GM21447 (cell line): ENCODE data around the gene NUTM2B.
"Not testable (repeated sequence)": the region's sequence is repeated elsewhere in the genome, so short reads cannot be mapped to it uniquely, and the experiment has no call there.

Experiments used
- ATAC-seq: cut with Tn5 transposase; IDR thresholded peaks from one replicate; pipeline ENCODE4 v1.9.1; 2021; ENCODE audit not compliant: unreplicated experiment

Gene NUTM2B

GRCh38 chr10:79744844-79745243 lies 41.8 kb downstream of the NUTM2B start:
- ATAC-seq, result not testable (repeated sequence)

DNA sequence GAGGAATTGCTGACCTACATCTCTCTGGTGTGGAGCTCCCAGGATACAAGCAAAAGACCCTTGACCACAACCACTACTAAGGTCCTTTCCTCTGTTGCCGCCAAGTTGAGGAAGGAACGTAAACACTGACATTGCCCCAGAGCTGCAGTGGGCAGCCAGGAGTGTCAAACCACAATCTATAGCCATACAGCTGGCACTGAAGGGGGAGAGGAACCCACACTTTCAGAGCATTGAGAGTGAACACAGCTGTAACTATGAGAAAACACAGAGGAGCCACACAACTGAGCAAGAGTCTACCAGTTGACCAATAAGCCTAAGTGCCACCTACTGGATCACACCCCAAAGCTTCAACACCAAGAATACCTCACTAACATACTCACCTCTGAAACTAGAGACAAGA lies 45.5 kb downstream of the NUTM2B start:
- peak; percentile 50 for ATAC-seq

GRCh38 chr10:79753601-79754000 lies 50.6 kb downstream of the NUTM2B start:
- ATAC-seq, result not testable (repeated sequence)

DNA sequence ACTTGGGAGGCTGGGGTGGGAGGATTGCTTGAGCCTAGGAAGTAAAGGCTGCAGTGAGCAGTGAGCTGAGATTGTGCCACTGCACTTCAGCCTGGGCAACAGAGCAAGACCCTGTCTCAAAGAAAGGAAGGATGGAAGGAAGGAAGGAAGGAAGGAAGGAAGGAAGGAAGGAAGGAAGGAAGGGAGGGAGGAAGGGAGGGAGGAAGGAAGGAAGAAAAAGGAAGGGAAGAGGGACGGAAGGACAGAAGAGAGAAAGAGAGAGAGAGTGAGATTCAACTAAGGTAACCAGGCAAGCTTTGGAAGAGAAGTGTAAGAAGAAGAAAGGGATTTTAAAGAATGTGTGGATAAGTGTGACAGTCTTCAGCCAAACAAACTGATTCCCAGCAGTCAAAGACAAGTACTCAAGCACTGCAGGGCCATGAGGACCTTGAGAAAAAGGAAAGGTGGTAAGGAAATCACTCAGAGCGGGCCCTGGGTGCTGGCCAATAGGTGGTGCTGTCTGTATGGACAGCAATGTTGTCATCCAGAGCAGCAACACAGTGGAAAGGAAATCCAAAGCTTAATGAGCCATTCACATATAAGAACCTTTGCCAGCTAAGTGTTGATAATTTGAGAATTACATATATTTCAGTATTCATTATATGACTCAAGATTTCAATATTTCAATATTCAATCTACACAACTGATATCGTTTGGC lies 55.4 kb downstream of the NUTM2B start:
- ATAC-seq, result not testable (repeated sequence)
